HG03378 (cell line): ENCODE results near the gene WBP2NL.
"Not testable (repeated sequence)": the region's sequence is repeated elsewhere in the genome, so short reads cannot be mapped to it uniquely, and the experiment has no call there.

Source experiments
- ATAC-seq: cut with Tn5 transposase; IDR thresholded peaks from one replicate; pipeline ENCODE4 v1.9.1; 2021; ENCODE audit warnings: mild to moderate bottlenecking, moderate library complexity; ENCODE audit not compliant: unreplicated experiment

The WBP2NL gene

GRCh38 chr22:41998361-41999261 lies at the start of gene WBP2NL:
Gene WBP2NL (plus strand): TSS chr22:41998788. CDS start chr22:41998819, 31 bp downstream.
- no peak for ATAC-seq

- ATAC-seq: not testable (repeated sequence)
These were observed 49.7 kb upstream of the WBP2NL start for GRCh38 chr22:41948928-41949296.

GRCh38 chr22:41949297-41949965 lies 49.2 kb upstream of the WBP2NL start:
- no peak for ATAC-seq

GRCh38 chr22:41951898-41952474 lies 46.6 kb upstream of the WBP2NL start, which contains the start of gene SMIM45:
Gene SMIM45 (plus strand): TSS chr22:41952150.
- ATAC-seq: no peak

- ATAC-seq: no peak
These were observed 45.9 kb upstream of the WBP2NL start for GRCh38 chr22:41952713-41953112.

- ATAC-seq: no peak
These were observed 40.5 kb upstream of the WBP2NL start for GRCh38 chr22:41957941-41958556.

GRCh38 chr22:41963453-41964111 lies 35.0 kb upstream of the WBP2NL start:
- ATAC-seq: no peak

GRCh38 chr22:41964112-41964491 lies 34.5 kb upstream of the WBP2NL start:
- no peak for ATAC-seq

- ATAC-seq: no peak
These were observed 32.4 kb upstream of the WBP2NL start for GRCh38 chr22:41966225-41966606.

- ATAC-seq: no peak
These were observed 31.9 kb upstream of the WBP2NL start for GRCh38 chr22:41966607-41967240.

- no peak for ATAC-seq
These were observed 30.0 kb upstream of the WBP2NL start for GRCh38 chr22:41968601-41969000.

- no peak for ATAC-seq
These were observed 29.4 kb upstream of the WBP2NL start, which contains the start of gene SEPTIN3 for GRCh38 chr22:41969110-41969646. Gene SEPTIN3 (plus strand): TSS chr22:41969443. CDS start chr22:41971493, 2,050 bp downstream.

- ATAC-seq: no peak
These were observed 28.0 kb upstream of the WBP2NL start for GRCh38 chr22:41970601-41971000.

GRCh38 chr22:41971431-41971830 lies 27.2 kb upstream of the WBP2NL start:
- ATAC-seq: no peak

- no peak for ATAC-seq
These were observed 23.8 kb upstream of the WBP2NL start for GRCh38 chr22:41974691-41975290.

- no peak for ATAC-seq
These were observed 23.1 kb upstream of the WBP2NL start for GRCh38 chr22:41975299-41976069.

GRCh38 chr22:41976070-41976901 lies 22.3 kb upstream of the WBP2NL start:
- no peak for ATAC-seq
